ENCODE data around the gene NT5C3B. TPM values are rescaled to one million over a fixed set of nuclear protein-coding genes. Genes with fewer than 3 reads are reported as not detected.

NT5C3B gene
- total RNA-seq, 4 donors from 2014 or later: 64.8 to 95.6 (median 70.1) TPM

DNA sequence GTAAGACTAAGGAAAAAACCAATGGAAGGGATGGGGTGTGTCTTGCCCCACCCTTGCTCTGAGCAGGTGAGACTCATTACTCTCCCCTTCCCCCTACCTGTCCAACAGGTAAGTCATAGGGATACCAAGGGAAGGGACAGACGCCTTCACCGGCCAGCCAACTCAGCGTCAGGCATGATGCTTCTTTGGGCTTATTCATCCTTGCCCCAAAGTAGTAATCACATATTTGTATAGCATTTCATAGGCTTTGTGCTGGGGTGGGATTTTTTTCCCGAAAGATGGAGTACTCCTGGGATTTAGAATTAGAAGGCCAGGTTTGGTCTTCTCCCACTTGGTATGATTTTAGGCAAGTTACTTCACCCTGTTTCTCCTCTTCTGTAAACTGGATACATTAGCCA is 49.0 kb downstream of the NT5C3B start:
- no peak for DNase-seq (ENCODE audit: extremely low spot score)
- TF ChIP-seq, protein P1, sequence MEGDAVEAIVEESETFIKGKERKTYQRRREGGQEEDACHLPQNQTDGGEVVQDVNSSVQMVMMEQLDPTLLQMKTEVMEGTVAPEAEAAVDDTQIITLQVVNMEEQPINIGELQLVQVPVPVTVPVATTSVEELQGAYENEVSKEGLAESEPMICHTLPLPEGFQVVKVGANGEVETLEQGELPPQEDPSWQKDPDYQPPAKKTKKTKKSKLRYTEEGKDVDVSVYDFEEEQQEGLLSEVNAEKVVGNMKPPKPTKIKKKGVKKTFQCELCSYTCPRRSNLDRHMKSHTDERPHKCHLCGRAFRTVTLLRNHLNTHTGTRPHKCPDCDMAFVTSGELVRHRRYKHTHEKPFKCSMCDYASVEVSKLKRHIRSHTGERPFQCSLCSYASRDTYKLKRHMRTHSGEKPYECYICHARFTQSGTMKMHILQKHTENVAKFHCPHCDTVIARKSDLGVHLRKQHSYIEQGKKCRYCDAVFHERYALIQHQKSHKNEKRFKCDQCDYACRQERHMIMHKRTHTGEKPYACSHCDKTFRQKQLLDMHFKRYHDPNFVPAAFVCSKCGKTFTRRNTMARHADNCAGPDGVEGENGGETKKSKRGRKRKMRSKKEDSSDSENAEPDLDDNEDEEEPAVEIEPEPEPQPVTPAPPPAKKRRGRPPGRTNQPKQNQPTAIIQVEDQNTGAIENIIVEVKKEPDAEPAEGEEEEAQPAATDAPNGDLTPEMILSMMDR (IDR thresholded peaks at IDR 0.05): no peak
- no peak for TF ChIP-seq POLR2AphosphoS5 (IDR thresholded peaks at IDR 0.05)
- no peak for TF ChIP-seq EP300 (IDR thresholded peaks at IDR 0.05)
- TF ChIP-seq POLR2A (IDR thresholded peaks at IDR 0.05; ENCODE audit: low read depth): no peak
- intact Hi-C loops (cut with DNase I): no loop called here
- Histone ChIP-seq H3K4me1 (peaks cover 42 to 47% (median 46%) of the 10 kb centered on the region in 4 donors), H3K36me3 (no peaks in the 10 kb centered on the region), H3K4me3 (peak overlapping the region in 1 of 4 donors; percentile 69), H3K9me3 (no peaks in the 10 kb centered on the region), H3K27ac (replicated peaks in 1 of 4) (no peak overlapping the region), H3K27me3 (peaks cover 5 to 49% (median 16%) of the 10 kb centered on the region in 4 donors)
- 49% methylated on average over 4 of the region's 4 CpGs for WGBS

DNA sequence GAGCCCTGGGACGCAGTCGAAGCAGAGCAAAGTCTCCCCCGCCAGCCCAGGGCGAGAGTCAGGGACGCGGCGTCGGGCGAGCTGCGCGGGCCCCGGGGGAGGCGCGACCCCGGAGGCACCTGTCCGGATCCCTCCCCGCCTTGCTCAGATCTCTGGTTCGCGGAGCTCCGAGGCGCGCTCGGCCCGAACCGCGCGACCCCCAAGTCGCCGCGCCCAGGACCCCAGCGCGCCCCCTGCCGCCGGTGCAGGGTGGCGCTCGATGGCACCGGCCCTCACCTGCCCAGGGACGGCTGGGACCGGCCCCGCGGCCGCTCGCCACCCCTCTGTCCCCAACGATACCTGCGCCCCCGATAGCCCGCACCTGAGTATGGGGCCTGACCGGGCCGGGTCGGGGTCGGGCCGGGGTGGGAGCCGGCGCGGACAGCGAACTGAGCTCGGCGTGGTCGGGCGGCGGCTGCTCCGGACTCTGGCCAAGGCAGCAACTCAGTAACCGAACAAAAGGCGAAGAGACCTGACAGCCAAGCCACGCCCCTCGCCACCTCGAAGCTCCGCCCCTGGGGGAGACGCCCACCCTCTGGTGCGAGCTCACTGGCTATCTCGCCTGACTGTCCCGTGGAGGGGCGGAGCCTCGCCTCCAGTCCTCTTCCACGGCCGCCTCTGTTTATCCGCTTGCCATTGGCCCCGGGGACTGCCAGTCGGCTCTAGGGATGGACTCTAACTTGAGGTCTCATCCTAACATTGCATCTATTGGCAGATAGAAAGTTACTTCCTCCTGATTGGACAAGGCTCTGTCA is 49.6 kb downstream of the NT5C3B start, which contains the start of gene JUP:
Gene JUP (minus strand): TSS at position 485 of the 794 bp plus-strand sequence. CDS start 14,857 bp downstream, outside the sequence.
- H3K9me3 ChIP-seq: no peaks in the 10 kb centered on the region
- H3K36me3 ChIP-seq: no peaks in the 10 kb centered on the region
- WGBS: 2% methylated on average over 25 of the region's 79 CpGs
- H3K27me3 ChIP-seq: peaks cover 5 to 51% (median 16%) of the 10 kb centered on the region in 4 donors
- TF ChIP-seq, protein P1 (IDR thresholded peaks at IDR 0.05): peak; percentile 31 to 49 (median 42)
- peak; percentile 76 to 92 for TF ChIP-seq POLR2AphosphoS5 (IDR thresholded peaks at IDR 0.05)
- TF ChIP-seq EP300 (IDR thresholded peaks at IDR 0.05): no peak
- TF ChIP-seq POLR2A (IDR thresholded peaks at IDR 0.05; ENCODE audit: low read depth): peak; percentile 83
- intact Hi-C loops (cut with DNase I): no loop called here
- peak within 1 kb of the TSS; percentile 60 to 80 (median 66) for H3K27ac ChIP-seq (replicated peaks in 1 of 4)
- DNase-seq (ENCODE audit: extremely low spot score): peak; percentile 99
- H3K4me3 ChIP-seq: peak within 1 kb of the TSS; percentile 55 to 69 (median 61)
- H3K4me1 ChIP-seq: peaks cover 43 to 53% (median 51%) of the 10 kb centered on the region in 4 donors

DNA sequence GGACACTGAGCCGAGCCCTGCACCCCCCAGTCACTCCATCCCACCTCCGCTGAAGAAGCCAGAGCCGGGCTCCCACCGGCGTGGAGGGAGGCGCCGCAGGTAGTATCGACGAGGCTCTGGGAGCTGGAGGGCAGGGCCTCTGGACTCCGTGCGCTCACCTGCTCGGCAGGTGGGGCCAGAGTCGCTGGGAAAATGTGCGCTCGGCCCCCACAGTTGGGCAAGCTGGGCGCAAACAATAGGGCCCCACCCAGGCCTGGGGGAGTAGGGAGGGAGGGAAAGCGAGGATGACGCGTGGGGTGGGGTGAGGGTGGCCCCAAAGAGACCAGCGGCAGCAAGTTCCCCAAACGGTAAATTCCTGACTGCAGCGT is 50.2 kb downstream of the NT5C3B start:
- H3K27me3 ChIP-seq: peaks cover 5 to 51% (median 16%) of the 10 kb centered on the region in 4 donors
- 5% methylated on average over 15 of the region's 22 CpGs for WGBS
- intact Hi-C loops (cut with DNase I): no loop called here
- peaks cover 49 to 56% (median 53%) of the 10 kb centered on the region in 4 donors for H3K4me1 ChIP-seq
- H3K9me3 ChIP-seq: no peaks in the 10 kb centered on the region
- H3K36me3 ChIP-seq: no peaks in the 10 kb centered on the region
- peak overlapping the region; percentile 55 to 69 (median 61) for H3K4me3 ChIP-seq
- peak overlapping the region; percentile 60 to 80 (median 66) for H3K27ac ChIP-seq (replicated peaks in 1 of 4)
- no peak for DNase-seq (ENCODE audit: extremely low spot score)
- TF ChIP-seq EP300 (IDR thresholded peaks at IDR 0.05) (no peak), POLR2A (IDR thresholded peaks at IDR 0.05; ENCODE audit: low read depth) (no peak), POLR2AphosphoS5 (IDR thresholded peaks at IDR 0.05) (no peak)
- TF ChIP-seq, protein P1 (IDR thresholded peaks at IDR 0.05): no peak

GRCh38 chr17:41785091-41785858 is 50.8 kb downstream of the NT5C3B start:
- Histone ChIP-seq H3K4me3 (peak overlapping the region; percentile 55 to 69 (median 61)), H3K27me3 (peaks cover 5 to 51% (median 16%) of the 10 kb centered on the region in 4 donors), H3K36me3 (no peaks in the 10 kb centered on the region), H3K4me1 (peaks cover 50 to 56% (median 55%) of the 10 kb centered on the region in 4 donors), H3K9me3 (no peaks in the 10 kb centered on the region), H3K27ac (replicated peaks in 1 of 4) (peak overlapping the region; percentile 60 to 80 (median 66))
- 29% methylated on average over 13 of the region's 13 CpGs for WGBS
- TF ChIP-seq, protein P1 (IDR thresholded peaks at IDR 0.05): no peak
- TF ChIP-seq EP300 (IDR thresholded peaks at IDR 0.05) (no peak), POLR2A (IDR thresholded peaks at IDR 0.05; ENCODE audit: low read depth) (no peak), POLR2AphosphoS5 (IDR thresholded peaks at IDR 0.05) (no peak)
- DNase-seq (ENCODE audit: extremely low spot score): no peak
- intact Hi-C loops (cut with DNase I): no loop called here

Data from esophagus muscularis mucosa (tissue), 4 donors.